ENCODE measurements around the gene TLN1. TPM values are rescaled to one million over a fixed set of nuclear protein-coding genes. Genes with fewer than 3 reads are reported as not detected.

Gene TLN1
- total RNA-seq, 2 donors from 2014 or later: 117 to 123 TPM

DNA sequence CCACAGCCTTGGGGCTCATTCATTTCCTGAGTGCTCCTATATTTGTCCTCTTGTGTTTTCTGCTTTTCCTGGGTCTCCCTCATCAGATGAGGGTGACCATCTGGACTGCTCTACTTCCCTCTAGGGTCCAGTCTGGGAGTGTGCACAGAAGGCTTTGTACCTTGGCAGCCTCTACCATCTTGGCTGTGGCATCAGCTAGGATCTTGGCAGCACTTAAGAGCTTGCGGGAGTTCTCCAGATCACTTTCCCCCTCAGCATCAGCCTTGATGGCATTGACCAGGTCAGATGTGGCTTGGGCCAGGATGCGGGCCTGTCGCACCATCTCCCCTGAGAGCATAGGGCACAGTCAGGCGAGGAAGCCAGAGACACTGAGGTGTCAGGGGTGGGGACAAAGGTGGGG, 15.8 kb downstream of the TLN1 start:
- H3K9ac ChIP-seq (ENCODE audit: extremely low read depth, low read length, poor library complexity, severe bottlenecking): no peak overlapping the region
- no peaks in the 10 kb centered on the region for H3K27me3 ChIP-seq (ENCODE audit: control insufficient read depth, insufficient read depth, low read length, poor library complexity, severe bottlenecking)
- no peak for DNase-seq
- Mint-ChIP-seq H3K4me1 (no peaks in the 10 kb centered on the region), H3K27me3 (ENCODE audit: insufficient read depth) (no peaks in the 10 kb centered on the region), H3K4me3 (no peak overlapping the region), H3K9me3 (no peaks in the 10 kb centered on the region), H3K27ac (no peak overlapping the region), H3K36me3 (ENCODE audit: low read depth) (peaks cover 81% of the 10 kb centered on the region)
- peaks cover 98% of the 10 kb centered on the region for H3K36me3 ChIP-seq (ENCODE audit: control insufficient read depth, insufficient read depth, low read length)
- H3K27ac ChIP-seq (ENCODE audit: low read depth, low read length): no peak overlapping the region
- WGBS, 2 experiments (ENCODE audit: insufficient coverage in 1 of 2, insufficient read length in 1 of 2): 92 to 97% methylated on average over 2 to 4 of the region's 4 CpGs
- no peak overlapping the region for H3K4me3 ChIP-seq (ENCODE audit: low read length)
- TF ChIP-seq, protein P1, sequence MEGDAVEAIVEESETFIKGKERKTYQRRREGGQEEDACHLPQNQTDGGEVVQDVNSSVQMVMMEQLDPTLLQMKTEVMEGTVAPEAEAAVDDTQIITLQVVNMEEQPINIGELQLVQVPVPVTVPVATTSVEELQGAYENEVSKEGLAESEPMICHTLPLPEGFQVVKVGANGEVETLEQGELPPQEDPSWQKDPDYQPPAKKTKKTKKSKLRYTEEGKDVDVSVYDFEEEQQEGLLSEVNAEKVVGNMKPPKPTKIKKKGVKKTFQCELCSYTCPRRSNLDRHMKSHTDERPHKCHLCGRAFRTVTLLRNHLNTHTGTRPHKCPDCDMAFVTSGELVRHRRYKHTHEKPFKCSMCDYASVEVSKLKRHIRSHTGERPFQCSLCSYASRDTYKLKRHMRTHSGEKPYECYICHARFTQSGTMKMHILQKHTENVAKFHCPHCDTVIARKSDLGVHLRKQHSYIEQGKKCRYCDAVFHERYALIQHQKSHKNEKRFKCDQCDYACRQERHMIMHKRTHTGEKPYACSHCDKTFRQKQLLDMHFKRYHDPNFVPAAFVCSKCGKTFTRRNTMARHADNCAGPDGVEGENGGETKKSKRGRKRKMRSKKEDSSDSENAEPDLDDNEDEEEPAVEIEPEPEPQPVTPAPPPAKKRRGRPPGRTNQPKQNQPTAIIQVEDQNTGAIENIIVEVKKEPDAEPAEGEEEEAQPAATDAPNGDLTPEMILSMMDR (conservative IDR thresholded peaks at IDR 0.05): no peak
- no peaks in the 10 kb centered on the region for H3K9me3 ChIP-seq (ENCODE audit: control insufficient read depth, low read length)
- no peaks in the 10 kb centered on the region for H3K4me1 ChIP-seq (ENCODE audit: control insufficient read depth, insufficient read depth, low read length)

DNA sequence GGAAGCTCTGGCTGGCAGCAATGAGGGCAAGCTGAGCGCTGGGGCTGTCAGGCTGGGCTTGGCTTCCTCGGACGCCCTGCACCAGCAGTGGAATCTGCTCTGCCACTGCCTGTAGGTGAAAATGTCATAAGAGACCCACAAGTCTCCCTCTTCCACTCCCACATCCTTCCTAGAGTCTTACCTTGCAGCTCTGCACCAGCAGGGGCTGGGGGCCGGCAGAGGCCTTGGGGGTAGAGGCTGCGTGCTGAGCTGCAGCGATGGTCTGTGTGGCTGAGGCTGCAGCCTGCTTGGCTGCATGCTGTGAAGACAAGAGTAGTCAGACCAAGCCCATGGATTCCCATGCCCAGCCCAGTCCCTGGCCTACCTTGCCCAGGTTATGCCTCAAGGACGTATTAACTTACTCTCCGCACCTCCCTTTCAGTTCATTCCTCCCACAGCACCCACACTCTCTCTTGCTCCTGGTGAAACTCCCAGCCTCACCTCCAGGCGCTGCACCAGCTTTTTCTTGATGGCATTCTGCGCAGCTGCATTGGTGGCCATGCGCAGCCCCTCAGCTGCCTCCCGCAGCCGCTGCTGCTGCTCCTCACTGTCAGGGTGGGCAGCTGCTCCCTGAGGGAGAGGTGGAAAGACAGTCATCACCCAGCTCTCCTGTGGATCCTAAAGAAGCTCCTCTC, 17.3 kb downstream of the TLN1 start:
- no peak overlapping the region for H3K27ac ChIP-seq (ENCODE audit: low read depth, low read length)
- Mint-ChIP-seq H3K27me3 (ENCODE audit: insufficient read depth) (no peaks in the 10 kb centered on the region), H3K4me1 (no peaks in the 10 kb centered on the region), H3K4me3 (no peak overlapping the region), H3K9me3 (no peaks in the 10 kb centered on the region), H3K27ac (no peak overlapping the region), H3K36me3 (ENCODE audit: low read depth) (peaks cover 80% of the 10 kb centered on the region)
- H3K4me3 ChIP-seq (ENCODE audit: low read length): no peak overlapping the region
- H3K9me3 ChIP-seq (ENCODE audit: control insufficient read depth, low read length): no peaks in the 10 kb centered on the region
- no peak for DNase-seq
- H3K4me1 ChIP-seq (ENCODE audit: control insufficient read depth, insufficient read depth, low read length): no peaks in the 10 kb centered on the region
- no peak overlapping the region for H3K9ac ChIP-seq (ENCODE audit: extremely low read depth, low read length, poor library complexity, severe bottlenecking)
- TF ChIP-seq, protein P1 (conservative IDR thresholded peaks at IDR 0.05): no peak
- peaks cover 95% of the 10 kb centered on the region for H3K36me3 ChIP-seq (ENCODE audit: control insufficient read depth, insufficient read depth, low read length)
- no peaks in the 10 kb centered on the region for H3K27me3 ChIP-seq (ENCODE audit: control insufficient read depth, insufficient read depth, low read length, poor library complexity, severe bottlenecking)
- WGBS, 2 experiments (ENCODE audit: insufficient coverage in 1 of 2, insufficient read length in 1 of 2): 96 to 97% methylated on average over 11 to 13 of the region's 13 CpGs

DNA sequence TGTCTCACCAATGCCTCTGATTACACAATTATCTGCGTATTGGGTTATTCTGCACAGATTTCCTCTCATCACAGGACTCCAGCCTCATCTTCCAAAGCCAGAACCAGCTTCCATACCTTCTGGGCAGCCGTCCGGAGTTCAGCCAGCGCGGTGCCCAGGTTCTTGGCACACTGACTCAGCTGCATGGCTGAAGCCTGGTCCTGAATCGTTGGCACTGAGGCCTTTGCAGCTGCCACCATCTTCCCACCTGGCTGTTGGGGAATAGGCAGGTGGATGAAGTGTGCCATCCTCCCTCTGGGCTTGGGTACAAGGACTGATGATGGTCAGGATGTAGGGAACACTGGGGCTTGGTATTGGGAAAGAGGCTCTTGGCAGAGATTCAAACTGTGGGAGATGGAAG, 17.9 kb downstream of the TLN1 start:
- H3K9me3 Mint-ChIP-seq: no peaks in the 10 kb centered on the region
- no peaks in the 10 kb centered on the region for H3K27me3 Mint-ChIP-seq (ENCODE audit: insufficient read depth)
- H3K4me3 Mint-ChIP-seq: no peak overlapping the region
- TF ChIP-seq, protein P1 (conservative IDR thresholded peaks at IDR 0.05): no peak
- H3K27me3 ChIP-seq (ENCODE audit: control insufficient read depth, insufficient read depth, low read length, poor library complexity, severe bottlenecking): no peaks in the 10 kb centered on the region
- H3K4me1 ChIP-seq (ENCODE audit: control insufficient read depth, insufficient read depth, low read length): no peaks in the 10 kb centered on the region
- H3K9me3 ChIP-seq (ENCODE audit: control insufficient read depth, low read length): no peaks in the 10 kb centered on the region
- H3K4me3 ChIP-seq (ENCODE audit: low read length): no peak overlapping the region
- peaks cover 78% of the 10 kb centered on the region for H3K36me3 Mint-ChIP-seq (ENCODE audit: low read depth)
- no peaks in the 10 kb centered on the region for H3K4me1 Mint-ChIP-seq
- no peak overlapping the region for H3K27ac ChIP-seq (ENCODE audit: low read depth, low read length)
- peaks cover 93% of the 10 kb centered on the region for H3K36me3 ChIP-seq (ENCODE audit: control insufficient read depth, insufficient read depth, low read length)
- 95 to 100% methylated on average over 6 of the region's 6 CpGs for WGBS, 2 experiments (ENCODE audit: insufficient coverage in 1 of 2, insufficient read length in 1 of 2)
- no peak overlapping the region for H3K27ac Mint-ChIP-seq
- DNase-seq: no peak
- H3K9ac ChIP-seq (ENCODE audit: extremely low read depth, low read length, poor library complexity, severe bottlenecking): no peak overlapping the region
